ENCODE results near the gene PTPRB. TPM values are rescaled to one million over a fixed set of nuclear protein-coding genes. Genes with fewer than 3 reads are reported as not detected.

Gene PTPRB
- total and polyA plus RNA-seq, 2 of the 4 experiments (the other 2 are of a cell fraction): 4.1 to 6.5 TPM

- no peak overlapping the region for H3K4me2 ChIP-seq (ENCODE audit: low read depth, low read length)
- H2BK5ac ChIP-seq (ENCODE audit: low read depth, low read length, poor library complexity, severe bottlenecking): no peak overlapping the region
- H3K4ac ChIP-seq (ENCODE audit: low read depth, low read length): no peak overlapping the region
- no peak for ATAC-seq (ENCODE audit: low read depth)
- no peaks in the 10 kb centered on the region for H3K4me1 ChIP-seq (ENCODE audit: control insufficient read depth, insufficient read depth, low read length)
- DNase-seq: no peak
- no peak overlapping the region for H2AFZ ChIP-seq (replicated peaks; ENCODE audit: low read length, poor library complexity)
- H3K9me3 ChIP-seq (ENCODE audit: control insufficient read depth, insufficient read depth, low read length): no peaks in the 10 kb centered on the region
- no peak overlapping the region for H3K9ac ChIP-seq (ENCODE audit: low read depth, low read length)
- intact Hi-C loops (cut with micrococcal nuclease) (loop anchor here (1.0 to 10.0 kb wide), 3 partner anchors 129 to 424 kb away; no protein-coding TSS in a partner anchor), in situ Hi-C loops (cut with MboI; ENCODE audit: low sequenced_read_pairs) (no loop called here), dilution Hi-C loops (cut with HindIII; ENCODE audit: low sequenced_read_pairs, unreplicated experiment) (no loop called here)
- H2BK15ac ChIP-seq (ENCODE audit: low read depth, low read length): no peak overlapping the region
- H2AK9ac ChIP-seq (replicated peaks; ENCODE audit: low read depth, low read length, poor library complexity): no peak overlapping the region
- no peak overlapping the region for H3K56ac ChIP-seq (ENCODE audit: extremely low read depth, insufficient read depth, low read length)
- no peaks in the 10 kb centered on the region for H3K79me1 ChIP-seq (ENCODE audit: low read depth in 1 of 2, low read length in 2 of 2)
- H2AK5ac ChIP-seq (ENCODE audit: low read depth, low read length): no peak overlapping the region
- no peak overlapping the region; a peak in 1 of 4 replicates for H4K8ac ChIP-seq (ENCODE audit: low read depth in 2 of 2, low read length in 2 of 2)
- H4K20me1 ChIP-seq (ENCODE audit: insufficient read depth, low read length): no peaks in the 10 kb centered on the region
- H4K91ac ChIP-seq (ENCODE audit: insufficient read depth, low read depth, low read length): no peak overlapping the region
- no peak overlapping the region for H3K14ac ChIP-seq (replicated peaks; ENCODE audit: low read depth, low read length)
- no peaks in the 10 kb centered on the region for H3K27me3 ChIP-seq (ENCODE audit: control insufficient read depth, insufficient read depth, low read length)
- TF ChIP-seq SMC3 (IDR thresholded peaks at IDR 0.05; ENCODE audit: low read depth, low read length): no peak
- 0 out of 2 replicates have a peak, but pooled peaks have one; percentile 21 for TF ChIP-seq CEBPB (IDR thresholded peaks at IDR 0.05; ENCODE audit: low read depth, low read length)
- no peak overlapping the region for H2BK120ac ChIP-seq (ENCODE audit: low read depth, low read length)
- H3K4me3 ChIP-seq (ENCODE audit: insufficient read depth, low read depth, low read length): no peak overlapping the region
- H3K36me3 ChIP-seq (ENCODE audit: control insufficient read depth, insufficient read depth, low read length): no peaks in the 10 kb centered on the region
- H3K9me1 ChIP-seq (ENCODE audit: insufficient read depth, low read length): no peaks in the 10 kb centered on the region
- ChIA-PET POLR2A (ENCODE audit: unreplicated experiment) (no interaction called here), CTCF (interaction anchor here (0.7 to 1.1 kb wide), 6 partner anchors 9 to 129 kb away, joined by 3 to 10 read pairs (median 4); no protein-coding TSS in a partner anchor)
- no TSS peak for BruUV-seq (replicated peaks)
- H3K18ac ChIP-seq (ENCODE audit: low read depth, low read length): no peak overlapping the region
- H2BK20ac ChIP-seq (ENCODE audit: low read depth, low read length): no peak overlapping the region
- no peak overlapping the region for H4K5ac ChIP-seq (ENCODE audit: low read depth, low read length)
- no peak overlapping the region for H3K23ac ChIP-seq (ENCODE audit: low read depth, low read length)
- no peak overlapping the region for H3K27ac ChIP-seq (ENCODE audit: insufficient read depth, low read length)
- WGBS, 2 experiments (ENCODE audit: extremely low coverage in 2 of 2, insufficient read length in 1 of 2): 100% methylated on average over 1 of the region's 4 CpGs; no CpG with 5 or more reads in 1 of the 2 experiments
These were observed 46.5 kb downstream of the PTPRB start for GRCh38 chr12:70590549-70591226.
